ENCODE results near the gene IRF7.
"Not testable (repeated sequence)": the region's sequence is repeated elsewhere in the genome, so short reads cannot be mapped to it uniquely, and the experiment has no call there.

Gene IRF7

GRCh38 chr11:615504-616319 lies at the start of gene IRF7:
Gene IRF7 (minus strand): TSS chr11:615950. CDS start chr11:615364, 586 bp downstream.
- peak; percentile 85 to 89 for DNase-seq

GRCh38 chr11:665062-665703 lies 49.4 kb upstream of the IRF7 start:
- DNase-seq = no peak

GRCh38 chr11:662689-663274 lies 47.0 kb upstream of the IRF7 start:
- DNase-seq = peak; percentile 40 to 44

GRCh38 chr11:660681-661444 lies 45.1 kb upstream of the IRF7 start:
- DNase-seq = no peak

GRCh38 chr11:660281-660680 lies 44.5 kb upstream of the IRF7 start:
- DNase-seq = no peak

- no peak for DNase-seq
These were observed 43.9 kb upstream of the IRF7 start for GRCh38 chr11:659532-660085.

- no peak for DNase-seq
These were observed 42.0 kb upstream of the IRF7 start for GRCh38 chr11:657691-658126.

- DNase-seq = no peak
These were observed 41.1 kb upstream of the IRF7 start for GRCh38 chr11:656866-657265.

GRCh38 chr11:656426-656825 lies 40.7 kb upstream of the IRF7 start:
- DNase-seq = no peak

GRCh38 chr11:655036-655726 lies 39.4 kb upstream of the IRF7 start:
- DNase-seq = no peak

GRCh38 chr11:654444-654843 lies 38.7 kb upstream of the IRF7 start:
- not testable (repeated sequence) for DNase-seq

GRCh38 chr11:653837-654236 lies 38.1 kb upstream of the IRF7 start:
- DNase-seq = no peak

- DNase-seq = not testable (repeated sequence)
These were observed 37.4 kb upstream of the IRF7 start for GRCh38 chr11:653136-653535.

- DNase-seq = no peak
These were observed 34.7 kb upstream of the IRF7 start for GRCh38 chr11:650482-650881.

GRCh38 chr11:647672-648158 lies 32.0 kb upstream of the IRF7 start:
- not testable (repeated sequence) for DNase-seq

GRCh38 chr11:646214-646613 lies 30.5 kb upstream of the IRF7 start:
- DNase-seq = no peak

GRCh38 chr11:645536-645935 lies 29.8 kb upstream of the IRF7 start:
- no peak for DNase-seq

- DNase-seq = no peak
These were observed 28.3 kb upstream of the IRF7 start for GRCh38 chr11:643849-644738.

- no peak for DNase-seq
These were observed 27.6 kb upstream of the IRF7 start for GRCh38 chr11:643366-643765.

- DNase-seq = no peak
These were observed 26.1 kb upstream of the IRF7 start for GRCh38 chr11:641806-642370.

Data from stimulated activated CD4-positive, alpha-beta T cell treated with anti-CD3 and anti-CD28 coated beads, Interleukin-2, amount 100 ng/mL, for 24 hours (primary cell).